GM12801 (cell line): Measurements from ENCODE around the gene YEATS4.

ENCODE experiments used
- TF ChIP-seq, protein P1 (sequence below): IDR thresholded peaks from one replicate; pipeline ENCODE4 v1.5.1; 2011; ENCODE audit warnings: control low read depth; ENCODE audit not compliant: insufficient read length; ENCODE audit errors: extremely low read depth

Gene YEATS4

DNA sequence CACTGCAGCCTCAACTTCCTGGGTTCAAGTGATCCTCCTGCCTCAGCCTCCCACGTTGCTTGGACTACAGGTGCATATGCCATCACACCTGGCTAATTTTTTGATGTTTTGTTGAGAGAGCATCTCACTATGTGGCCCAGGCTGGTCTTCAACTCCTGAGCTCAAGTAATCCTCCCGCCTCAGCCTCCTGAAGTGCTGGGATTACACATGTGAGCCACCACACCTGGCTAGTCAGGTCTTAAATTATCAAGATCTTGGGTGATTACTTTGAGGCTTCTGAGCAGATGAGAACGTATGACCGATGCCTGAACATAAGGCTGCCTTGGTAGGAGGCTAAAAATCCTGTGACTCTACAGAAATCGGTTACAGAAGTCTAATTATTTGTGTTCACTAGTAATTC, 57.7 kb downstream of the YEATS4 start:
- TF ChIP-seq, protein P1, sequence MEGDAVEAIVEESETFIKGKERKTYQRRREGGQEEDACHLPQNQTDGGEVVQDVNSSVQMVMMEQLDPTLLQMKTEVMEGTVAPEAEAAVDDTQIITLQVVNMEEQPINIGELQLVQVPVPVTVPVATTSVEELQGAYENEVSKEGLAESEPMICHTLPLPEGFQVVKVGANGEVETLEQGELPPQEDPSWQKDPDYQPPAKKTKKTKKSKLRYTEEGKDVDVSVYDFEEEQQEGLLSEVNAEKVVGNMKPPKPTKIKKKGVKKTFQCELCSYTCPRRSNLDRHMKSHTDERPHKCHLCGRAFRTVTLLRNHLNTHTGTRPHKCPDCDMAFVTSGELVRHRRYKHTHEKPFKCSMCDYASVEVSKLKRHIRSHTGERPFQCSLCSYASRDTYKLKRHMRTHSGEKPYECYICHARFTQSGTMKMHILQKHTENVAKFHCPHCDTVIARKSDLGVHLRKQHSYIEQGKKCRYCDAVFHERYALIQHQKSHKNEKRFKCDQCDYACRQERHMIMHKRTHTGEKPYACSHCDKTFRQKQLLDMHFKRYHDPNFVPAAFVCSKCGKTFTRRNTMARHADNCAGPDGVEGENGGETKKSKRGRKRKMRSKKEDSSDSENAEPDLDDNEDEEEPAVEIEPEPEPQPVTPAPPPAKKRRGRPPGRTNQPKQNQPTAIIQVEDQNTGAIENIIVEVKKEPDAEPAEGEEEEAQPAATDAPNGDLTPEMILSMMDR, result no peak

DNA sequence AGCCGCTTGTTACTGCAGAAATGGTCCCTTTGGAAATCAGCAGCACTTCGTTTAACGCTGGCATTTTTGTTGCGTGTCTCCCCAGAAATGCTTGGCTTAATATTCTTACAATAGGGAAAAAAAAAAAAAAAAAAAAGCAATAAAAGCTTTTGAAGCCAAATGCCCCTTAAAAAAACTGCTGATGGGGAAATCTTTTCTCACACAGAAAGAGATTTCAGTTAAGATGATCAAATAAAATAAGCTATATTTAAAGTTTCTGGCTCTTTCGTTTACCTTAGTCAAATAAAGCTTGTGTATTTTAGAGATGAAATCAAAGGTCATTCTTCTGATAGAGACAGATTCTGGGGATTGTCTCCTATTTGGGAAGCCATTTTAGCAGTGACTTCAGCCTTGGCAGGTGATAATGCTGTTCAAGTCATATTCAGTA, 58.2 kb downstream of the YEATS4 start:
- TF ChIP-seq, protein P1, result no peak

DNA sequence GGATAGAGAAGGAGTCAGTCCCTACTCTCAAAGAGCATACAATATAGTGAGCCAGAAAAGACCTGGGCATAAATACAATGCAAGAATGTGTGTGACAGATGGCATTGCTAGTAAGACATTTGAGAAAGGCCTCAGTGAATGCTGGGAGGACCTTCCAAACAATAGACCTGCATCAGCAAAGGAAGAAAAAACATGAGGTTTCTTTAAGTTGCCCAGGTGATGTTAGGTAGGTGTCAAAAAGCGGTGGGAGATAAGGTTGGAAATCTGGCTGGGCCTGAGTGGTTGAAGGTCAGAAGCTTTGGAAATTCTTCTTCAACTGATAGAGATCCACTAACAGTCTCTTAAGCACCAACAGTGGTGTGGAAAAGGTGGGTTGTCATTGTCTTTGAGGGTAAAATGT, 60.2 kb downstream of the YEATS4 start:
- TF ChIP-seq, protein P1, result no peak

DNA sequence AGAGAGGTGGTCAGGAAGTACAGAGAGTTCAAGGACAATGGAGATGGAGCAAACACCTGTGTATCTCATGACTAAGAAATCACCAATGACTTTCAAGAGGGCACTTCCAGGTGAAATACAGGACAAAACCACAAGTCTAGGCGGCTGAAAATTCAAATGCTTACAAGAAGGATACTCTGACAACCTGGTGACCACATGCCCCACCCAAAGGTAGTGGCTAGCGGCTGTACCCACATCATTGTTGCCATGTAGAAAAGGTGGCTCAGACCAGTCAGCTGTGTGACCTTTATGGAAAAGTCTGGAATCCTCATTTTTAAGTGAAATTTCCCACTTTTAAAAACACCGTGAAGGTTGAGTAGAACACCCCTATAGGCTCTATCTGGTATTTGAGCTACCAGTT, 62.0 kb downstream of the YEATS4 start:
- TF ChIP-seq, protein P1, result no peak

DNA sequence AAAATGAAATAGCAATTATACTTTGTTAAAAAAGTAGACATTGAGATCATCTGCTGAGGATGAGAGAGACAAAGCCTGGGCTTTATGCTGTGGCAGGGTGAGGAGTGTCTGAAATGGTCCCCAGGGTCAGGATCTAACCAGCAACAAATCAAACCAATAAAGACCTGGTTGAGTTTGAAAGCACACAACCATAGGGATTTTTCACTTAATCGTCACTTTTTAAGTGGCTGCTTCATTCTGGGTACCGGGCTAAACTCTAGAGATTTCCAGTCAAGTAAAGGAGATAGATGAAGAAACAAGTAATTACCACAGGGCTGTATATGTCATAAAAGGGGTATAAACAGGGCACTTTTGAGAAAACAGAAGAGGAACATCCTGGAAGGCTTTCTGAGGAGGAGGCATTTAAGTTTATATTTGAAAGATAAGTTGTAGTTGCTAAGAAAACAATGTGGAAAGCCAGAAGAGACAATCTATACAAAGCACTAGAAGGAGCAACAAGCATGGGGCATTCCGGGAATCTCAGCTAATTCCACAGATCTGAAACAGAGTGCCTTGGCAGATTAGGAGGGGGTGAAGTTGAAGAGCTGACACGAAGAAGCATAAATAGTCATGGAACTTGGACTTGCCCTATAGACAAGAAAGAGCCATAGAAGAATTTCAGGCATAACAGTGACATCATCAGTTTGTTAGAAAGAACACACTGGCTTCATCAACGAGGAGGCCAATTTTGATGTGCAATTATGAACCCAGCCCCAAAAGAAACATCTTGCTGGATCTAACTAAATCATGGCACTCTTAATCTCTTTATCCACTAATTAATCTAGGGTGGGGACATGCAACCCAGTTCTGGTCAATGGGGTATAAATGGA, 63.7 kb downstream of the YEATS4 start:
- TF ChIP-seq, protein P1, result no peak

DNA sequence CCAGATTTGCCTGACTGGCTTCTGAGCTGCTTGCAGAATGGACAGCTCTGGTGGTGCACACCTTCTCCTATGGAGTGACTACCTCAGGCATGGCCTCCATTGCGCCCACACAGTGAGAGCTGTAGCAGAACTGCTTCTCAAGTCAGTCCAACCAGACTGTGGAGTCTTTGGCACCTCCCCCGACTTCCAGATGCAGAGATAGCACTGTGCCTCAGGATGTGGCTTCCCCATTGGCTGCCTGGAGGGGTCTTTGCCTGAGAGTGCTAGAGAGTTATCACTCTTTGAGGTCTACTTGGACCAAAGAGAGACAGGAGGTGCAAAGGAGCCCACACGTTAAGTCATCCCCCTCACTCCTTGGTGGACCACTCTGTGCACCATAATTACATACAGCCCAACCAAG, 65.9 kb downstream of the YEATS4 start:
- TF ChIP-seq, protein P1, result no peak

DNA sequence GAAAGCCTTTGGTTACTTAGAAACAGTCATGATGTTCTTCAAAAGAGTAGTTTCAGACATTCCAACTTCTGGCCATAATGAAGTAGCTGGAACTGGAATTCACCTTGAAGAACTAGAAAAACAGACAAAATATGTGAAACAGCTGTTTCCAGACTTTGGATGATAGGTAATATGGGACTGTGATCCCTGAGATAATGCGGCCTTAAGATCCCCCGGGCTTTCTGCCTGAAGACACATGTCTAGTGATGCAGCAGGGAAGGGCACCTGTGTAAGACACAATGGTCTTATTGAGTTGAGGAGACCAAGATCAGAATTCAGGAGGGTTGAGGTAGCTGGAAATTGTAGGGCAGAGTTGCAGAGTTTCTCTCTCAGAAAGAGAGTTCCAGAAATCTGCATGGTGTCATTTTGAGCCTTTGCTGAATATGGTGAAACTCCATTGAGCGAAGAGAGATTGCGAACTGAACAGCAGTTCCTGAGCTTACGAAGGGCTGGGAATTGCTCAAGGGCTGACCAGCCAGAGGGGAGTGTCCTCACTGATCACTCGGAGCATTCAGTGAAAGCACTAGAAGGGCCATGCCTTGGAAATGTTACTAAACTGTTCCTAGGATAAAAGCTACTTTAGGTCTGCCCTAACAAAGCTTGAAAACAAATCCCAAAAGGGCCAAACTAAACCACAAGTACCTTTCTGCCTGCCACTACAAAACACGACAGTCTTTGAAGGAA, 69.0 kb downstream of the YEATS4 start:
- TF ChIP-seq, protein P1, result no peak
